SK-N-MC (cell line): ENCODE results near the gene RUSF1.

Source experiments
- DNase-seq: peaks from one replicate; pipeline ENCODE4 v3.0.0-alpha.2; 2011; ENCODE audit warnings: low read depth, low spot score
- H3K27ac ChIP-seq: fragments of 200-600 bp; sonication (generic); 2 replicates; pipeline ENCODE4 v1.5.1; 2016; ENCODE audit warnings: mixed run types
- H3K36me3 ChIP-seq: fragments of 200-600 bp; sonication (generic); 2 replicates; pipeline ENCODE4 v1.6.1; 2017; ENCODE audit warnings: antibody characterized with exemption, low read length, mixed read lengths; ENCODE audit not compliant: insufficient read depth
- H3K4me3 ChIP-seq: fragments of 200-600 bp; sonication (generic); 2 replicates; pipeline ENCODE4 v1.5.1; 2016
- H3K9ac ChIP-seq: fragments of 200-600 bp; sonication (generic); 2 replicates; pipeline ENCODE4 v1.8.0; 2017; ENCODE audit warnings: mixed run types, mixed read lengths; ENCODE audit not compliant: insufficient read length
- H3K9me3 ChIP-seq: fragments of 200-600 bp; sonication (generic); 2 replicates; pipeline ENCODE4 v1.6.1; 2017; ENCODE audit warnings: low read depth, mild to moderate bottlenecking, antibody characterized with exemption, low read length, moderate library complexity, mixed read lengths
- EZH2 ChIP-seq: fragments of 200-600 bp; sonication (generic); IDR thresholded peaks from one replicate; pipeline ENCODE4 v1.6.1; 2017; ENCODE audit warnings: antibody characterized with exemption
- FOXP2 ChIP-seq: optimal IDR thresholded peaks from 2 replicates; pipeline ENCODE3; 2011; ENCODE audit warnings: mild to moderate bottlenecking, moderate library complexity; ENCODE audit not compliant: insufficient read depth; ENCODE audit errors: extremely low read length, control extremely low read depth
- POLR2AphosphoS5 ChIP-seq: IDR thresholded peaks from 2 replicates; pipeline ENCODE4 v1.6.1; 2012; ENCODE audit warnings: mild to moderate bottlenecking, low read depth, low read length, borderline replicate concordance

RUSF1 gene

DNA sequence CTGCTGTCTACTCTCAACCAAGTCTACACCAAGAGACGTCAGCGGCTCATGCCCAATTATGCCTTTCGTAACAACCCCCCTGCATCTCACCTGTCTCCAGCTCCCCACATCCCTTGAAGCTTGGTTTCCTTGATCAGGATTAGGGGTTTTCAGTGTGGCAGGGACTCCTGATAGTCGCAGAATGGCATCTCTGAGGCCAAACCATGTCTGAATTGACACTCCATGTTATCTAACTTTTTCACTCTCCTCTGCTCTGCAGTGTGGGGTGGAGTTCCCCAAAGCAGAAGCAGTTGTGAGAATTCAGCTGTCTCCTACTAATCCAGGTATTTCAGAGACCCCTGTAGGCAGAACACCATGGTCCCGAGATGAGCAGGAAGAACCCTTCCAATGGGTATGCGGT lies 13.9 kb upstream of the RUSF1 start:
- Histone ChIP-seq H3K9ac (no peak overlapping the region), H3K36me3 (no peaks in the 10 kb centered on the region), H3K27ac (no peak overlapping the region), H3K9me3 (no peaks in the 10 kb centered on the region), H3K4me3 (no peak overlapping the region)
- no peak for DNase-seq
- TF ChIP-seq POLR2AphosphoS5 = no peak
- no peak for TF ChIP-seq FOXP2
- TF ChIP-seq EZH2 = no peak

DNA sequence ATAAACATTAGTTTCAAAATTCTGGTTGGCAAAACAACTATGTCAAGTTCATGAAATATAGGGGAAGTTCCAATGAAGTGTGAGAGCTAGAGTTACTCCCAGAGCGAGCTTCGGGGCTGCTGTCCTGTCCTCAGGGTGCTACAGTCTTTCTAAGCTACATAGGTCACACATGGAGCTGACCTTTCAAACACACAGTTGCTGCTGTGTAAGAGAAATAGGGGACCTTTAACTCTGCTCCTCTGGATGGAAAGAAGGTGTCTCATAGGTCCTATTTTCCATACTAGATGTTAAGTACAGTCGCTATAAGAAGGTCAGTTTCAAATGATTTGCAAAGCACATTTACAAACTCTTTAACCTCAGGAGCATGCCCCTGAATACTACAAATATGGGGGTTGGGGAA lies 13.2 kb upstream of the RUSF1 start:
- TF ChIP-seq POLR2AphosphoS5 (no peak), EZH2 (no peak), FOXP2 (no peak)
- no peak for DNase-seq
- Histone ChIP-seq H3K9ac (no peak overlapping the region), H3K36me3 (no peaks in the 10 kb centered on the region), H3K9me3 (no peaks in the 10 kb centered on the region), H3K27ac (no peak overlapping the region), H3K4me3 (no peak overlapping the region)

DNA sequence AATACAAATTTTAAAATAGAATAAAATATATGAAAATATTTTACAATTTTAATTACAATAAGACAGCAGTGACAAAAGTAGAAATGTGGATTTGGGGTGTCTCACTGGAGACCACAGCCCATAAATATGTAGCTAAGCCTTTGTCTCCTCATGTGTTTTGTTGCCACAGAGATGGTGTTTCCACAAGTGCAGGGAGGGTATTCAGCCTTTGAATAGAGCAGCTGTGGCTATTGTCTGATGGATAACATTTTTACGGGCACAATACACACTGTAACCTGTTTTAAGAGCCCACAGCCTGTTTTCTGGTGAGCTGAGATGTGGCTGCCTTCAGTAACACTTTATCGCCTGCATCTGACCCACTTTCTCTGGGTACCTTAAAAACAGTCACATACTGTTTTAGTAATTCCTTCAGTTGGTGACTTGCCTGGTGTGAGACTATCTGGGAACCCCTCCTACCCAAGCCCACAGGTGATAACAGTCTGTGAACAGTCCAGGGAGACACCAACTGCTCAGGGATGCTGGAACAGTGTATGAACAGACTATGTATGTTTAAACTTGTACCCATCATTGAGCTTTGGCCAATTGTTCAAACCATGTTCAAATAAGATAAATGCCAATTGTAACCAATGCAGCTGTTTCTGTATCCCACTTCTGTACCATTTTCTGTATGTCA lies 11.7 kb upstream of the RUSF1 start:
- H3K9me3 ChIP-seq = no peaks in the 10 kb centered on the region
- H3K27ac ChIP-seq = no peak overlapping the region
- H3K4me3 ChIP-seq = no peak overlapping the region
- H3K9ac ChIP-seq = no peak overlapping the region
- no peak for TF ChIP-seq EZH2
- no peak for TF ChIP-seq FOXP2
- no peak for TF ChIP-seq POLR2AphosphoS5
- H3K36me3 ChIP-seq = no peaks in the 10 kb centered on the region
- DNase-seq = no peak

DNA sequence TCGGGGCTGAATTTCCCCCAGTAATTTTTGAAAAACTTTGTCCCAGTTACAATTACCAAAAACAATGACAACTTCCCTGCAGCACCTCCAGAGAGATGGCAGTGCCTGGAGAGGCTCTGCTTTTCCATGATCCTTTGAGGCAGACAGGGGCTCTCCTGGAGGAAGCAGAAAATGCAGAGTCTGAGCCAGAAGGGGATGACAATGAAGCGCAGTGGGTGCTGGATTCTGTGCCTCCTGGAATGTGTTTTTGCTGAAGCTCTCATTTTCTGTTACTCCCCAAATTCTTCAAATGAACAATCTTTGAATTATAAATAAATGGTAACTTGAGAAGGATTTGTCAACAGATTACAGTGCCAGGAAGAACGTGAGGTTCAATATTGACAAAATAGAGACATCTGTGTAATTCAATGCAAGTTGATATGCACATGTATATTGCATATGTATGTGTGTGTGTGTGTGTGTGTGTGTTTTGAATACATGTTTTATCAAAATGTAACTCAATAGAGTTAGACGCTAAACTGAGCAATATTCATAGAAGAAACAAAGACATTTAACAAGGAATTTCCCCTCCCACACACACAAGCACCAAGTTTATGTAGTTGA lies 9.7 kb upstream of the RUSF1 start:
- Histone ChIP-seq H3K27ac (no peak overlapping the region), H3K4me3 (no peak overlapping the region), H3K9ac (no peak overlapping the region), H3K36me3 (no peaks in the 10 kb centered on the region), H3K9me3 (no peaks in the 10 kb centered on the region)
- DNase-seq = no peak
- no peak for TF ChIP-seq POLR2AphosphoS5
- no peak for TF ChIP-seq EZH2
- no peak for TF ChIP-seq FOXP2

DNA sequence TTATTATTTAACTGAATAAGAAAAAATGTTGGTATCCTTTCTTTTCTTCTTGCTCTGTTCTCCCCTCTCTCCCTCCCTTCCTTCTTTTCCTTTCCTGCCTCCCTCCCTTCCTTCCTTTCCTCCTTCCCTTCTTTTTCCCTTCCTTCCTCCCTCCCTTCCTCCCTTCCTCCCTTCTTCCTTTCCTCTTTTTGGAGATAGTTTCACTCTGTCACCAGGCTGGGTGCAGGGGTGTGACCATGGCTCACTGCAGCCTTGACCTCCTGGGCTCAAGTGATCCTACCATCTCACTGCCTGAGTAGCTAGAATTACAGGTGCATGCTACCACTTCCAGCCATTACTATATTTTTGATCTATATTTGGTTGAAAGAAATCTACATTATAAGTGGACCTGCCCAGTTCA lies 5.7 kb upstream of the RUSF1 start:
- DNase-seq = no peak
- Histone ChIP-seq H3K4me3 (no peak overlapping the region), H3K27ac (no peak overlapping the region), H3K9me3 (no peaks in the 10 kb centered on the region), H3K9ac (no peak overlapping the region), H3K36me3 (no peaks in the 10 kb centered on the region)
- no peak for TF ChIP-seq EZH2
- TF ChIP-seq POLR2AphosphoS5 = no peak
- TF ChIP-seq FOXP2 = no peak

DNA sequence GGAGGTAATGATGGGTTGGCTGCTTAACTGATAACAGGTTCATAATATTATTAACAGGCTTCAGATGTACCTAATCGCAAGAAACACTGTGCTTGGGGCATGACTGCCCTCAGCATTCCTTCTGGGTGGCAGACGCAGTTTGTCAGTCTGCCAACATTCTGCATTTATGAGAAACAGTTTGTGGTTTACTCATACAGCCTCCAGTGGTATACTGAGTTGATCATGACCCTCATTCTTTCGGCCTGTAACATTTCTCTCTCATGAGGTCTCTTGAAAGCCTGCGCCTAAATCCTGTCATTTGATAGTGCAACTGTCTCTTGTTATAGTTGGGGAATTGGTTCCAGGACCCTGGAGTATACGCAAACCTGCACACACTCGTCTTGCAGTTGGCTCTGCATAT lies 4.9 kb upstream of the RUSF1 start:
- H3K27ac ChIP-seq = no peak overlapping the region
- no peak for TF ChIP-seq EZH2
- no peak for TF ChIP-seq POLR2AphosphoS5
- TF ChIP-seq FOXP2 = no peak
- H3K36me3 ChIP-seq = no peaks in the 10 kb centered on the region
- no peaks in the 10 kb centered on the region for H3K9me3 ChIP-seq
- H3K9ac ChIP-seq = no peak overlapping the region
- DNase-seq = no peak
- peak overlapping the region; percentile 3; the same call in 1 of the 2 replicates for H3K4me3 ChIP-seq

DNA sequence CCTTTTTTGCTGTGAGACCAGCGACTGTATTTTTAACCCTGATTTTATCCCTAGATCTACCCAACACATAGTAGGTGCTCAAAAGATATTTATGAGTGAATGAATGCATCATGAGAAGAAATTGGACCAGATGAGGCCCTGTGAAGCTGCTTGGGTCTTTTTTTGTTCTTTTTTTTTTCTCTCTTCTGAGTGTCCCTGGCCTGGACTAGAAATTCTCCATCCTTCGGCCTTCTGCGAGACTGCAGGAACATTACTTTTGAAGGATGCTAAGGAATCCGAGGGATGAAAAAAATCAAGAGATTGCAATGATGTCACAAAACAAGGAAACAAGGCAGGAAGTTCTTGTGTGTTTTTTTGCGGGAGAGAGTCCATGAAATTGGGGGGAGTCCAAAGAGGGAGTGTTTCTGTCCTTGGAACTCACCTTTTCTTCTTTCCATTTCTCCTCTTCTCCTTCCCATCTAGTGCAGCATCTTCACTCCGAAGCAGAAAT lies 560 bp upstream of the RUSF1 start:
- peak overlapping the region; percentile 73 for H3K27ac ChIP-seq
- no peak for TF ChIP-seq POLR2AphosphoS5
- no peak for TF ChIP-seq EZH2
- TF ChIP-seq FOXP2 = no peak
- H3K9me3 ChIP-seq = no peaks in the 10 kb centered on the region
- H3K9ac ChIP-seq = peak overlapping the region; percentile 98
- DNase-seq = no peak
- H3K36me3 ChIP-seq = no peaks in the 10 kb centered on the region
- H3K4me3 ChIP-seq = peak overlapping the region; percentile 95

DNA sequence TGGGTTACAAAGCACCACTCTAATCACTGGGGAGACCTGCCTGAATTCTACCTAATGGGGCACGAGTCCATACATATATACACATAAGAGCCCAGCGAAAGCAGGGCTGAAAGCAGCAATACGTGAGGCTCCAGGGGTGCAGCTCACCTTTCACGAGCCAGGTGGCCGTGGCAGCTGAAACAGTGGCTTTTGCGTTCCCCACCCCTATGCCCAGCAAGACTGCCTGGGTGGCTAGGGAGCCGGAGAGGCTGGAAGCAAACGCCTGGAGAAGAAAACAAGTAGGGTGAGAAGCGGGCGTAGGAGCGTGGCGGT lies 618 bp downstream of the RUSF1 start:
- H3K36me3 ChIP-seq = no peaks in the 10 kb centered on the region
- H3K9ac ChIP-seq = peak overlapping the region; percentile 98
- no peak overlapping the region for H3K27ac ChIP-seq
- no peak for DNase-seq
- H3K4me3 ChIP-seq = peak overlapping the region; percentile 95
- H3K9me3 ChIP-seq = no peaks in the 10 kb centered on the region
- TF ChIP-seq POLR2AphosphoS5 (no peak), EZH2 (no peak), FOXP2 (no peak)
